IPS-NIHi7 (cell line): ENCODE results near the gene ALG1.

Source experiments
- DNase-seq: peaks from one replicate; pipeline ENCODE4 v3.0.0; 2012; ENCODE audit warnings: mixed read lengths; ENCODE audit errors: extremely low spot score

The ALG1 gene

GRCh38 chr16:5045499-5046115 is 26.0 kb upstream of the ALG1 start:
- DNase-seq: no peak

- DNase-seq: no peak
Measured at GRCh38 chr16:5046914-5047313, 24.7 kb upstream of the ALG1 start.

- DNase-seq: peak; percentile 4
Measured at GRCh38 chr16:5054876-5055865, 16.5 kb upstream of the ALG1 start.

- peak; percentile 87 for DNase-seq
Measured at GRCh38 chr16:5056352-5056751, 15.3 kb upstream of the ALG1 start.

- peak; percentile 87 for DNase-seq
Measured at GRCh38 chr16:5058476-5058875, 13.2 kb upstream of the ALG1 start.

- peak; percentile 59 for DNase-seq
Measured at GRCh38 chr16:5059386-5060072, 12.1 kb upstream of the ALG1 start.

GRCh38 chr16:5060073-5060641 is 11.5 kb upstream of the ALG1 start:
- no peak for DNase-seq

- no peak for DNase-seq
Measured at GRCh38 chr16:5062051-5062450, 9.6 kb upstream of the ALG1 start.

GRCh38 chr16:5062790-5063765 is 8.6 kb upstream of the ALG1 start:
- DNase-seq: no peak

GRCh38 chr16:5064915-5065314 is 6.7 kb upstream of the ALG1 start:
- DNase-seq: no peak

GRCh38 chr16:5065326-5065725 is 6.3 kb upstream of the ALG1 start:
- no peak for DNase-seq

- DNase-seq: no peak
Measured at GRCh38 chr16:5065813-5066212, 5.8 kb upstream of the ALG1 start, which contains the start of gene C16orf89. C16orf89 (minus strand) TSS chr16:5065956; CDS start chr16:5065908, 48 bp downstream.

- no peak for DNase-seq
Measured at GRCh38 chr16:5066511-5066910, 5.1 kb upstream of the ALG1 start.

- no peak for DNase-seq
Measured at GRCh38 chr16:5069048-5069447, 2.6 kb upstream of the ALG1 start.

- DNase-seq: no peak
Measured at GRCh38 chr16:5069854-5070253, 1.8 kb upstream of the ALG1 start.

GRCh38 chr16:5070431-5071186 is 1.0 kb upstream of the ALG1 start:
- DNase-seq: no peak

- no peak for DNase-seq
Measured at GRCh38 chr16:5071341-5071680, 332 bp upstream of the ALG1 start.

GRCh38 chr16:5072334-5073278 is 963 bp downstream of the ALG1 start:
- no peak for DNase-seq

- no peak for DNase-seq
Measured at GRCh38 chr16:5073279-5073629, 1.6 kb downstream of the ALG1 start.
